Measurements from ENCODE around the gene NNAT. TPM values are rescaled to one million over a fixed set of nuclear protein-coding genes. Genes with fewer than 3 reads are reported as not detected.

Gene NNAT
- total and polyA plus RNA-seq, 2 of the 8 experiments (the other 6 are each of a cell fraction or from before 2014, with no cell fraction given), result 66.8 to 175 TPM

- POLR2A ChIA-PET (ENCODE audit: partially characterized antibody), result interaction anchor here (0.9 kb wide), 1 partner anchor 29 kb away, joined by 3 read pairs; no protein-coding TSS in a partner anchor
- Histone ChIP-seq H3K18ac (ENCODE audit: extremely low read depth, low read length) (no peak overlapping the region), H3K9me3 (ENCODE audit: insufficient read depth in 2 of 2, low read depth in 1 of 2, low read length in 1 of 2) (no peaks in the 10 kb centered on the region), H4K91ac (replicated peaks; ENCODE audit: insufficient read length, low read length) (no peak overlapping the region), H4K8ac (ENCODE audit: extremely low read depth, insufficient read depth, low read length) (no peak overlapping the region), H3K4me3 (ENCODE audit: extremely low read depth in 1 of 4, insufficient read depth in 2 of 4, low read depth in 3 of 4, low read length in 4 of 4) (no peak overlapping the region), H2AK5ac (ENCODE audit: low read depth, low read length) (no peak overlapping the region), H3K14ac (ENCODE audit: insufficient read length) (no peak overlapping the region), H2BK15ac (ENCODE audit: low read length) (peak overlapping the region; percentile 29; the same call in 1 of the 2 replicates), H3K56ac (replicated peaks; ENCODE audit: insufficient read length, low read depth, low read length) (no peak overlapping the region), H3K27me3 (replicated peaks in 1 of 4; ENCODE audit: control insufficient read depth in 3 of 4, extremely low read depth in 1 of 4, insufficient read depth in 3 of 4, low read length in 3 of 4) (no peaks in the 10 kb centered on the region; a peak in 1 of 7 replicates), H4K20me1 (replicated peaks in 1 of 2; ENCODE audit: control insufficient read depth in 1 of 2, insufficient read depth in 2 of 2, low read length in 2 of 2) (no peaks in the 10 kb centered on the region), H3K9ac (replicated peaks in 1 of 4; ENCODE audit: extremely low read depth in 1 of 4, low read depth in 3 of 4, low read length in 3 of 4) (no peak overlapping the region), H4K5ac (ENCODE audit: insufficient read length, low read depth, low read length) (no peak overlapping the region), H2AFZ (ENCODE audit: low read length) (no peak overlapping the region), H3K79me2 (ENCODE audit: control insufficient read depth in 1 of 2, insufficient read depth in 2 of 2, low read length in 2 of 2) (no peaks in the 10 kb centered on the region), H2BK5ac (ENCODE audit: low read depth, low read length) (no peak overlapping the region), H3K36me3 (ENCODE audit: control insufficient read depth in 2 of 4, insufficient read depth in 4 of 4, low read length in 3 of 4) (no peaks in the 10 kb centered on the region), H2BK20ac (ENCODE audit: low read length) (no peak overlapping the region), H2BK12ac (ENCODE audit: low read depth, low read length) (no peak overlapping the region), H2BK120ac (replicated peaks; ENCODE audit: low read depth, low read length) (no peak overlapping the region), H3K4ac (replicated peaks; ENCODE audit: insufficient read length, low read depth, low read length) (no peak overlapping the region), H3K27ac (ENCODE audit: low read depth, low read length) (no peak overlapping the region), H3K4me1 (replicated peaks in 1 of 4; ENCODE audit: control insufficient read depth in 3 of 4, insufficient read depth in 4 of 4, low read length in 3 of 4) (peaks cover 0 to 3% (median 0%) of the 10 kb centered on the region in 4 experiments; a peak in 1 of 7 replicates), H3K23me2 (ENCODE audit: low read depth, low read length) (no peaks in the 10 kb centered on the region), H3K79me1 (ENCODE audit: low read depth, low read length) (no peaks in the 10 kb centered on the region), H3K4me2 (ENCODE audit: insufficient read depth in 1 of 2, low read depth in 2 of 2, low read length in 2 of 2) (no peak overlapping the region), H3K23ac (ENCODE audit: insufficient read length) (no peak overlapping the region)
- CTCF ChIA-PET (ENCODE audit: partially characterized antibody), result interaction anchor here (1.0 to 1.5 kb wide), 2 partner anchors 29 to 76 kb away, joined by 3 read pairs; no protein-coding TSS in a partner anchor
- no peak for DNase-seq (ENCODE audit: low read depth in 1 of 2, low spot score in 2 of 2)
- FAIRE-seq, result no peak
- TF ChIP-seq SP4 (IDR thresholded peaks at IDR 0.05; ENCODE audit: low read length), result no peak
- no peak for TF ChIP-seq RFX5 (IDR thresholded peaks at IDR 0.05; ENCODE audit: borderline replicate concordance, low read depth, low read length)
- TF ChIP-seq TEAD4 (IDR thresholded peaks at IDR 0.05; ENCODE audit: low read depth, low read length), result no peak
- TF ChIP-seq TCF12 (IDR thresholded peaks at IDR 0.05; ENCODE audit: low read depth, low read length), result no peak
- no peak for TF ChIP-seq TAF7 (optimal IDR thresholded peaks at IDR 0.05; ENCODE audit: borderline replicate concordance, low read depth, low read length)
- TF ChIP-seq PHF8 (conservative IDR thresholded peaks at IDR 0.05; ENCODE audit: low read depth, low read length), result no peak
- no peak for TF ChIP-seq GTF2F1 (IDR thresholded peaks at IDR 0.05; ENCODE audit: borderline replicate concordance, low read depth, low read length)
- no peak for TF ChIP-seq ASH2L (IDR thresholded peaks at IDR 0.05; ENCODE audit: low read length)
- no peak for TF ChIP-seq KDM4A (IDR thresholded peaks at IDR 0.05; ENCODE audit: low read depth, low read length, severe bottlenecking)
- TF ChIP-seq NRF1 (IDR thresholded peaks at IDR 0.05; ENCODE audit: low read depth, low read length), result no peak
- TF ChIP-seq SAP30 (IDR thresholded peaks at IDR 0.05; ENCODE audit: insufficient read depth, insufficient replicate concordance, low read length), result no peak
- WGBS, 2 experiments (ENCODE audit: extremely low coverage in 1 of 2, insufficient coverage in 1 of 2, insufficient read length in 1 of 2, insufficient replicate concordance in 2 of 2, low coverage in 1 of 2, low lambda C conversion rate in 2 of 2, missing lambda C conversion rate in 1 of 2), result 82% methylated on average over 11 of the region's 11 CpGs; no CpG with 5 or more reads in 1 of the 2 experiments
These were observed 47.6 kb upstream of the NNAT start for GRCh38 chr20:37473249-37474000.
